Measurements from ENCODE around the gene IGFBP6.
"Not testable (repeated sequence)": the region's sequence is repeated elsewhere in the genome, so short reads cannot be mapped to it uniquely, and the experiment has no call there.

The IGFBP6 gene

GRCh38 chr12:53070877-53071492 is 26.5 kb upstream of the IGFBP6 start:
- DNase-seq (ENCODE audit: low spot score) = no peak

- no peak for DNase-seq (ENCODE audit: low spot score)
Observed at GRCh38 chr12:53071591-53072551, 25.6 kb upstream of the IGFBP6 start.

GRCh38 chr12:53073881-53074280 is 23.6 kb upstream of the IGFBP6 start:
- no peak for DNase-seq (ENCODE audit: low spot score)

GRCh38 chr12:53074283-53074998 is 23.0 kb upstream of the IGFBP6 start:
- DNase-seq (ENCODE audit: low spot score) = no peak

GRCh38 chr12:53074999-53075370 is 22.5 kb upstream of the IGFBP6 start:
- DNase-seq (ENCODE audit: low spot score) = no peak

- no peak for DNase-seq (ENCODE audit: low spot score)
Observed at GRCh38 chr12:53076461-53076860, 21.0 kb upstream of the IGFBP6 start.

GRCh38 chr12:53077030-53077429 is 20.4 kb upstream of the IGFBP6 start:
- DNase-seq (ENCODE audit: low spot score) = no peak

GRCh38 chr12:53078425-53079225 is 18.8 kb upstream of the IGFBP6 start:
- peak; percentile 72 for DNase-seq (ENCODE audit: low spot score)

GRCh38 chr12:53079226-53080117 is 18.0 kb upstream of the IGFBP6 start, which contains the start of gene SPRYD3:
TSS of gene SPRYD3 (minus strand) at chr12:53079390. CDS start at chr12:53079333, 57 bp downstream.
- DNase-seq (ENCODE audit: low spot score) = peak; percentile 100

GRCh38 chr12:53082637-53083175 is 14.8 kb upstream of the IGFBP6 start:
- no peak for DNase-seq (ENCODE audit: low spot score)

- no peak for DNase-seq (ENCODE audit: low spot score)
Observed at GRCh38 chr12:53086361-53086760, 11.1 kb upstream of the IGFBP6 start.

- no peak for DNase-seq (ENCODE audit: low spot score)
Observed at GRCh38 chr12:53090105-53090504, 7.4 kb upstream of the IGFBP6 start.

- DNase-seq (ENCODE audit: low spot score) = no peak
Observed at GRCh38 chr12:53090554-53090953, 6.9 kb upstream of the IGFBP6 start.

- no peak for DNase-seq (ENCODE audit: low spot score)
Observed at GRCh38 chr12:53091756-53092155, 5.7 kb upstream of the IGFBP6 start.

- no peak for DNase-seq (ENCODE audit: low spot score)
Observed at GRCh38 chr12:53093777-53094393, 3.6 kb upstream of the IGFBP6 start.

- DNase-seq (ENCODE audit: low spot score) = no peak
Observed at GRCh38 chr12:53094394-53094787, 3.1 kb upstream of the IGFBP6 start.

GRCh38 chr12:53094796-53095595 is 2.5 kb upstream of the IGFBP6 start:
- DNase-seq (ENCODE audit: low spot score) = not testable (repeated sequence)

- DNase-seq (ENCODE audit: low spot score) = not testable (repeated sequence)
Observed at GRCh38 chr12:53095596-53095895, 1.9 kb upstream of the IGFBP6 start.

GRCh38 chr12:53096089-53096741 is 1.3 kb upstream of the IGFBP6 start:
- DNase-seq (ENCODE audit: low spot score) = no peak
